ENCODE data around the gene RTN4.
"Not testable (repeated sequence)": the region's sequence is repeated elsewhere in the genome, so short reads cannot be mapped to it uniquely, and the experiment has no call there.

Gene RTN4

GRCh38 chr2:55050100-55050994 lies at the start of gene RTN4:
TSS of gene RTN4 (minus strand) at chr2:55050451. CDS start at chr2:55050300, 151 bp downstream.
- DNase-seq = peak; percentile 97

- DNase-seq = no peak
Observed at GRCh38 chr2:55099493-55099877, 49.2 kb upstream of the RTN4 start.

GRCh38 chr2:55097461-55098410 lies 47.5 kb upstream of the RTN4 start:
- no peak for DNase-seq

GRCh38 chr2:55097082-55097460 lies 46.8 kb upstream of the RTN4 start:
- DNase-seq = no peak

GRCh38 chr2:55096586-55096985 lies 46.3 kb upstream of the RTN4 start:
- no peak for DNase-seq

- DNase-seq = no peak
Observed at GRCh38 chr2:55093381-55093780, 43.1 kb upstream of the RTN4 start.

GRCh38 chr2:55092439-55092838 lies 42.2 kb upstream of the RTN4 start:
- no peak for DNase-seq

- not testable (repeated sequence) for DNase-seq
Observed at GRCh38 chr2:55091681-55092080, 41.4 kb upstream of the RTN4 start.

- DNase-seq = no peak
Observed at GRCh38 chr2:55090702-55091101, 40.5 kb upstream of the RTN4 start.

GRCh38 chr2:55089726-55090125 lies 39.5 kb upstream of the RTN4 start:
- no peak for DNase-seq

GRCh38 chr2:55088400-55088799 lies 38.1 kb upstream of the RTN4 start:
- DNase-seq = no peak

- no peak for DNase-seq
Observed at GRCh38 chr2:55087936-55088335, 37.7 kb upstream of the RTN4 start.

GRCh38 chr2:55087501-55087900 lies 37.2 kb upstream of the RTN4 start:
- DNase-seq = no peak

- DNase-seq = no peak
Observed at GRCh38 chr2:55085113-55086040, 35.1 kb upstream of the RTN4 start.

GRCh38 chr2:55084641-55085040 lies 34.4 kb upstream of the RTN4 start:
- DNase-seq = no peak

- no peak for DNase-seq
Observed at GRCh38 chr2:55080204-55080738, 30.0 kb upstream of the RTN4 start.

GRCh38 chr2:55078956-55079355 lies 28.7 kb upstream of the RTN4 start:
- DNase-seq = no peak

GRCh38 chr2:55076721-55077120 lies 26.5 kb upstream of the RTN4 start:
- DNase-seq = no peak

- not testable (repeated sequence) for DNase-seq
Observed at GRCh38 chr2:55076019-55076418, 25.8 kb upstream of the RTN4 start.

GRCh38 chr2:55073000-55073983 lies 23.0 kb upstream of the RTN4 start:
- DNase-seq = no peak

GRCh38 chr2:55063713-55064323 lies 13.6 kb upstream of the RTN4 start:
- no peak for DNase-seq

Measured in activated CD8-positive, alpha-beta memory T cell treated with anti-CD3 and anti-CD28 coated beads, Interleukin-2, amount 50 U/mL, for 48 hours (primary cell).